Stomach (tissue), 4 donors: ENCODE data around the gene ZFP36L2.

ENCODE experiments used
- CTCF ChIP-seq, 7 experiments: fragments of 450-650 bp in 4 of 7; fragments of 200-600 bp in 3 of 7; sonication (generic) in 3 of 7; IDR thresholded peaks; one replicate each; pipeline ENCODE4 v1.5.1; 2016 to 2019; ENCODE audit warnings: antibody characterized with exemption in 7 of 7, control low read depth in 2 of 7, mild to moderate bottlenecking in 1 of 7
- POLR2A ChIP-seq, 4 donors: fragments of 450-650 bp; IDR thresholded peaks; one replicate each; pipeline ENCODE4 v1.6.1; 2016; ENCODE audit warnings: antibody characterized with exemption in 4 of 4, control low read depth in 2 of 4, mild to moderate bottlenecking in 1 of 4, moderate library complexity in 1 of 4
- POLR2AphosphoS5 ChIP-seq, 3 donors: sonication (generic); formaldehyde crosslinking; IDR thresholded peaks; one replicate each; pipeline ENCODE4 v1.6.1; 2016; ENCODE audit warnings: antibody characterized with exemption in 3 of 3

GRCh38 chr2:43230351-43230885 is 4.0 kb upstream of the ZFP36L2 start:
- TF ChIP-seq POLR2A (IDR thresholded peaks at IDR 0.05) (no peak), CTCF (IDR thresholded peaks at IDR 0.05) (no peak), POLR2AphosphoS5 (IDR thresholded peaks at IDR 0.05) (no peak)
